Measurements from ENCODE around the gene PRRG1.

Gene PRRG1

GRCh38 chrX:37380256-37380655 lies 31.1 kb downstream of the PRRG1 start:
- TF ChIP-seq ZFX (IDR thresholded peaks at IDR 0.05) = no peak
- TF ChIP-seq, protein P1, sequence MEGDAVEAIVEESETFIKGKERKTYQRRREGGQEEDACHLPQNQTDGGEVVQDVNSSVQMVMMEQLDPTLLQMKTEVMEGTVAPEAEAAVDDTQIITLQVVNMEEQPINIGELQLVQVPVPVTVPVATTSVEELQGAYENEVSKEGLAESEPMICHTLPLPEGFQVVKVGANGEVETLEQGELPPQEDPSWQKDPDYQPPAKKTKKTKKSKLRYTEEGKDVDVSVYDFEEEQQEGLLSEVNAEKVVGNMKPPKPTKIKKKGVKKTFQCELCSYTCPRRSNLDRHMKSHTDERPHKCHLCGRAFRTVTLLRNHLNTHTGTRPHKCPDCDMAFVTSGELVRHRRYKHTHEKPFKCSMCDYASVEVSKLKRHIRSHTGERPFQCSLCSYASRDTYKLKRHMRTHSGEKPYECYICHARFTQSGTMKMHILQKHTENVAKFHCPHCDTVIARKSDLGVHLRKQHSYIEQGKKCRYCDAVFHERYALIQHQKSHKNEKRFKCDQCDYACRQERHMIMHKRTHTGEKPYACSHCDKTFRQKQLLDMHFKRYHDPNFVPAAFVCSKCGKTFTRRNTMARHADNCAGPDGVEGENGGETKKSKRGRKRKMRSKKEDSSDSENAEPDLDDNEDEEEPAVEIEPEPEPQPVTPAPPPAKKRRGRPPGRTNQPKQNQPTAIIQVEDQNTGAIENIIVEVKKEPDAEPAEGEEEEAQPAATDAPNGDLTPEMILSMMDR (conservative IDR thresholded peaks at IDR 0.05) = no peak
- no peak overlapping the region for H3K27ac ChIP-seq

DNA sequence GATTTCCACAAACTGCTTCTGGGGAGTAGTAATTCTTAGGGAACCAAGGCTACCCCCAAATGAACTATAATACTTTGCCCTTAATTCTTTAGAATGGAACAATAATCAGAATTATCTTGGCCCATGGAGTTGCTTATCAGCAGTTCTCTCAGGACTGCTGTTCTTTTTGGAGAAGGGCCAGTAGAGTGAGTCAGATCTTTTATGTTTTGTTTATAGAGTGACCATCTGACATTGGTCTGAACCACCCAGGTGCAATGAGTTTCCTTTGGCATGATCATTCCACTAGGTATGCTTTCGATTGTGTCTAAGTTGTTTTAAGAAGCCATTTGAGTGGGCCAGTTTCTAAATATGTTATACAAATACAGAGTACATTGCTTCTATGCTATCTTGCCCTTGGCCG lies 31.8 kb downstream of the PRRG1 start:
- H3K27ac ChIP-seq = no peak overlapping the region
- TF ChIP-seq ZFX (IDR thresholded peaks at IDR 0.05) = no peak
- TF ChIP-seq, protein P1 (conservative IDR thresholded peaks at IDR 0.05) = no peak

DNA sequence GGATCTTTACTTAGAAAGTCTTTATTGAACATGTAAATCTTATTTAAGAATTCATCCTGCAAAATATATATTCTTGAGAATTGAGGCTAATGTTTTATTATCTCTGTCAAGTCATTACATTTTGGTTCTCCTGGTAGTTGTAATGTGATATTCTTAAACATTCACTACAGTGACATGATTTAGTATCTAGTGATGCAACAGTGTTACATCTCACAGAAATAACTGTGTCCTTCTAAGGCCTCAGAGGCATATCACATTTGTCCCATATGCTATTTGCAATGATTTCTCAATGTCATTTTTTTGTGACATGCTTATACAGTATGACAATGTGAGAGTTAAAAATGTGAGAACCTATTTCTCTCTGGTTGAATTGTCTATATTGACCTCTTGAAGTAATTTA lies 34.1 kb downstream of the PRRG1 start:
- TF ChIP-seq, protein P1 (conservative IDR thresholded peaks at IDR 0.05) = no peak
- no peak for TF ChIP-seq ZFX (IDR thresholded peaks at IDR 0.05)
- no peak overlapping the region for H3K27ac ChIP-seq

DNA sequence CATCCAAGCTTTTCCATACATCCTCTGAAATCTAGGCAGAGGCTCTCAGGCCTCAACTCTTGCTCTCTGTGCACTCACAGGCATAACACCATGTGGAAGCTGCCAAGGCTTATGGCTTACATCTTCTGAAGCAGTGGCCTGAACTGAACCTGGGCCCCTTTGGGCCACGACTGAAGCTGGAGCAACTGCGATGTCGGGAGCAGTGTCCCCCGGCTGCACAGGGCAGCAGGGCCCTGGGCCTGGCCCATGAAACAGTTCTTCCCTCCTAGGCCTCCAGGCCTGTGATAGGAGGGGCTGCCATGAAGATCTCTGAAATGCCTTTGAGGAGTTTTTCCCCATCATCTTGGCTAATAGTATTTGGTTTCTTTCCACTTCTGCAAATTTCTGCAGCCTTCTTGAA lies 39.2 kb downstream of the PRRG1 start:
- H3K27ac ChIP-seq = no peak overlapping the region
- TF ChIP-seq ZFX (IDR thresholded peaks at IDR 0.05) = no peak
- TF ChIP-seq, protein P1 (conservative IDR thresholded peaks at IDR 0.05) = no peak

DNA sequence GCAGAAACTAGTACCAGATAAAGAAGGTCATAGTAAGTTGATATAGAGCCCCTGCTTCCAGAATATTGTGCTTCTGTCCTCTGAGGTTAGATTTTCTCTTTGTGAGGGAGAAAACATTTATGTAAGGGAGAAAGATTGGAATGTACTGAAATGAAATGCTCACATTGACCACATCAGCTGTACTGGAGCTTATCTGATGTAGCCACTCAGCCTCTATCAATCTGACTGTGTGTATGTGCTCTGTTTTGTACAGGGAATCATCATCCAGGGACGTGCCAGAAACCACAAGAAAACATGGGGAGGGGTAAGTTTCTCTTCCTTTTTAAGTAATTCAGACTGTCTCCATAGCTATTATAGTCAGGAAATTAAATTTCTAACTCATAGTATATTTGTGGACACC lies 56.8 kb downstream of the PRRG1 start:
- TF ChIP-seq ZFX (IDR thresholded peaks at IDR 0.05) = no peak
- TF ChIP-seq, protein P1 (conservative IDR thresholded peaks at IDR 0.05) = no peak
- no peak overlapping the region for H3K27ac ChIP-seq

GRCh38 chrX:37407736-37408135 lies 58.6 kb downstream of the PRRG1 start:
- no peak for TF ChIP-seq ZFX (IDR thresholded peaks at IDR 0.05)
- TF ChIP-seq, protein P1 (conservative IDR thresholded peaks at IDR 0.05) = no peak
- H3K27ac ChIP-seq = no peak overlapping the region

DNA sequence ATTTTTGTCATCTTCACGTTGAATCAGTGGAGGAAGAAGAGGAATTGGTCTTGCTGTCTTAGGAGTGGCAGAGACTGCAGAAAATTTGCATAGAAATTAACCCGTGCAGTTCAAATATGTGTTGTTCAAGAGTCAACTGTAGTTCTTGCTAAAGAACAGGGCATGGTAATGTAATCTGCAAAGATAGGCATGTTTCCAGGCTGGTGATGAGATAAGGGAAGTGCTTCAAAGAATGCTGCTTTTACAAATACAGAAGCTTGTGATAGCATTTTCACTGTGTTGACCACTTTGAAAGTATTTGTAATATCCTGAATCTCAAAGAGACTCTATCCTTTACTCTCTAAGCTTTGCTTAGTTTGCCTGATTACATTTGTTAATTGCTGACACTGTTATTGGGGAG lies 60.1 kb downstream of the PRRG1 start:
- H3K27ac ChIP-seq = no peak overlapping the region
- no peak for TF ChIP-seq ZFX (IDR thresholded peaks at IDR 0.05)
- TF ChIP-seq, protein P1 (conservative IDR thresholded peaks at IDR 0.05) = no peak
